ENCODE data around the gene GPLD1.

- TF ChIP-seq CTCF (IDR thresholded peaks at IDR 0.05; ENCODE audit: low read depth, low read length, missing input control), result no peak
- no peak for TF ChIP-seq MAX (IDR thresholded peaks at IDR 0.05)
- no peak for TF ChIP-seq ZBTB33 (IDR thresholded peaks at IDR 0.05)
- TF ChIP-seq TAF1 (conservative IDR thresholded peaks at IDR 0.05), result no peak
- no peak for TF ChIP-seq REST (IDR thresholded peaks at IDR 0.05)
- no peak for TF ChIP-seq SP1 (IDR thresholded peaks at IDR 0.05)
- no peak for TF ChIP-seq JUND (IDR thresholded peaks at IDR 0.05)
- TF ChIP-seq GABPA (IDR thresholded peaks at IDR 0.05 in 1 of 2, conservative IDR thresholded peaks at IDR 0.05 in 1 of 2), result no peak
- TF ChIP-seq RAD21 (IDR thresholded peaks at IDR 0.05), result no peak
- TF ChIP-seq YY1 (IDR thresholded peaks at IDR 0.05), result no peak
- no peak for TF ChIP-seq EGR1 (IDR thresholded peaks at IDR 0.05; ENCODE audit: low read depth in 2 of 2)
These were observed 8.7 kb downstream of the GPLD1 start for GRCh38 chr6:24480705-24481104.
